IMR-90 (cell line): ENCODE measurements around the gene PISD. TPM values are rescaled to one million over a fixed set of nuclear protein-coding genes. Genes with fewer than 3 reads are reported as not detected.
A peak's percentile ranks its signal among the peaks of the same experiment; 100 is the strongest.

Experiments
- ATAC-seq: fragments of 200-7000 bp; cut with Tn5 transposase; 2 replicates; pipeline ENCODE4 v1.9.1; 2020; ENCODE audit warnings: low read depth, mild to moderate bottlenecking, moderate library complexity
- BruUV-seq: library from RNA; stranded (reverse); fragments of 400-500 nt; replicated peaks from 2 replicates; lab custom pipeline; 2021; lab: Mats Ljungman, UMichigan
- CTCF ChIA-PET: fragments of 300-600 bp; formaldehyde crosslinking; extraction: SDS; loops from one replicate; lab custom pipeline; 2021; ENCODE audit warnings: antibody characterized with exemption; lab: Yijun Ruan, JAX
- POLR2A ChIA-PET: fragments of 300-600 bp; sonication (Branson Sonifier 250); formaldehyde crosslinking; loops from one replicate; lab custom pipeline; 2022; ENCODE audit warnings: antibody characterized with exemption; ENCODE audit not compliant: unreplicated experiment; lab: Charles Lee
- DNase-seq: peaks from one replicate; pipeline ENCODE4 v3.0.0; 2013
- H2AFZ ChIP-seq: replicated peaks from 2 replicates; pipeline ENCODE3; 2013; ENCODE audit warnings: low read length, mild to moderate bottlenecking; ENCODE audit not compliant: poor library complexity
- H2AK5ac ChIP-seq: 2 replicates; pipeline ENCODE4 v1.6.1; 2013; ENCODE audit warnings: low read depth, low read length, inconsistent platforms
- H2AK9ac ChIP-seq: replicated peaks from 2 replicates; pipeline ENCODE3; 2013; ENCODE audit warnings: mild to moderate bottlenecking, low read depth, low read length, moderate library complexity; ENCODE audit not compliant: poor library complexity
- H2BK120ac ChIP-seq: 2 replicates; pipeline ENCODE4 v1.6.1; 2013; ENCODE audit warnings: low read depth, low read length, inconsistent platforms
- H2BK15ac ChIP-seq: 3 replicates; pipeline ENCODE4 v1.6.1; 2013; ENCODE audit warnings: low read depth, low read length, inconsistent platforms
- H2BK20ac ChIP-seq: 2 replicates; pipeline ENCODE4 v1.6.1; 2013; ENCODE audit warnings: low read depth, mild to moderate bottlenecking, inconsistent platforms, low read length, moderate library complexity
- H2BK5ac ChIP-seq: 2 replicates; pipeline ENCODE4 v1.6.1; 2013; ENCODE audit warnings: mild to moderate bottlenecking, low read depth, low read length, inconsistent platforms; ENCODE audit not compliant: poor library complexity, severe bottlenecking
- H3K14ac ChIP-seq: replicated peaks from 2 replicates; pipeline ENCODE4 v1.6.1; 2013; ENCODE audit warnings: low read depth, low read length, inconsistent platforms
- H3K18ac ChIP-seq: 2 replicates; pipeline ENCODE4 v1.6.1; 2013; ENCODE audit warnings: low read depth, low read length, control low read depth
- H3K23ac ChIP-seq: 2 replicates; pipeline ENCODE4 v1.6.1; 2013; ENCODE audit warnings: low read depth, low read length, inconsistent platforms
- H3K27ac ChIP-seq: 2 replicates; pipeline ENCODE4 v1.5.1; 2013; ENCODE audit warnings: mild to moderate bottlenecking, control low read depth, low read length; ENCODE audit not compliant: insufficient read depth
- H3K27me3 ChIP-seq: 2 replicates; pipeline ENCODE4 v1.6.1; 2013; ENCODE audit warnings: low read length; ENCODE audit not compliant: control insufficient read depth, insufficient read depth
- H3K36me3 ChIP-seq: 2 replicates; pipeline ENCODE4 v1.6.1; 2013; ENCODE audit warnings: low read length, mixed read lengths; ENCODE audit not compliant: control insufficient read depth, insufficient read depth
- H3K4ac ChIP-seq: 2 replicates; pipeline ENCODE4 v1.6.1; 2013; ENCODE audit warnings: low read depth, low read length, inconsistent platforms
- H3K4me1 ChIP-seq: 2 replicates; pipeline ENCODE4 v1.6.1; 2013; ENCODE audit warnings: low read length, mixed read lengths; ENCODE audit not compliant: control insufficient read depth, insufficient read depth
- H3K4me2 ChIP-seq: 2 replicates; pipeline ENCODE4 v1.6.1; 2013; ENCODE audit warnings: low read depth, mild to moderate bottlenecking, control low read depth, low read length, moderate library complexity
- H3K4me3 ChIP-seq: 2 replicates; pipeline ENCODE4 v1.5.1; 2013; ENCODE audit warnings: low read depth, mild to moderate bottlenecking, control low read depth, low read length, moderate library complexity; ENCODE audit not compliant: insufficient read depth
- H3K56ac ChIP-seq: 2 replicates; pipeline ENCODE4 v1.6.1; 2013; ENCODE audit warnings: low read length, inconsistent platforms; ENCODE audit not compliant: insufficient read depth; ENCODE audit errors: extremely low read depth
- H3K79me1 ChIP-seq, 2 experiments: 2 replicates each; pipeline ENCODE4 v1.6.1; 2013; ENCODE audit warnings: low read length in 2 of 2, inconsistent platforms in 1 of 2, low read depth in 1 of 2
- H3K9ac ChIP-seq: 2 replicates; pipeline ENCODE4 v1.6.1; 2013; ENCODE audit warnings: low read depth, low read length, control low read depth
- H3K9me1 ChIP-seq: 2 replicates; pipeline ENCODE4 v1.6.1; 2013; ENCODE audit warnings: low read length, inconsistent platforms; ENCODE audit not compliant: insufficient read depth
- H3K9me3 ChIP-seq: 2 replicates; pipeline ENCODE4 v1.6.1; 2013; ENCODE audit warnings: low read length; ENCODE audit not compliant: control insufficient read depth, insufficient read depth
- H4K20me1 ChIP-seq: 2 replicates; pipeline ENCODE4 v1.6.1; 2013; ENCODE audit warnings: low read length, inconsistent platforms; ENCODE audit not compliant: insufficient read depth
- H4K5ac ChIP-seq: 2 replicates; pipeline ENCODE4 v1.6.1; 2013; ENCODE audit warnings: mild to moderate bottlenecking, low read depth, low read length, control low read depth
- H4K8ac ChIP-seq, 2 experiments: 2 replicates each; pipeline ENCODE4 v1.6.1; 2013; ENCODE audit warnings: low read depth in 2 of 2, low read length in 2 of 2, control low read depth in 1 of 2, inconsistent platforms in 1 of 2
- H4K91ac ChIP-seq: 2 replicates; pipeline ENCODE4 v1.6.1; 2013; ENCODE audit warnings: low read depth, low read length, inconsistent platforms; ENCODE audit not compliant: insufficient read depth
- MAZ ChIP-seq: IDR thresholded peaks from 2 replicates; pipeline ENCODE4 v1.6.1; 2012; ENCODE audit warnings: low read depth, mild to moderate bottlenecking, low read length, improper control_type of control experiment, moderate library complexity, borderline replicate concordance
- POLR2A ChIP-seq: IDR thresholded peaks from 2 replicates; pipeline ENCODE4 v1.6.1; 2012; ENCODE audit warnings: mild to moderate bottlenecking, low read depth, low read length
- RAD21 ChIP-seq: IDR thresholded peaks from 2 replicates; pipeline ENCODE4 v1.6.1; 2012; ENCODE audit warnings: low read length, improper control_type of control experiment
- SMC3 ChIP-seq: fragments of 150-350 bp; IDR thresholded peaks from 2 replicates; pipeline ENCODE4 v1.6.1; 2016; ENCODE audit warnings: low read depth, mild to moderate bottlenecking, antibody characterized with exemption, low read length, moderate library complexity
- WGBS, 2 experiments: methylation state at CpG; one replicate each; pipeline versions ENCODE4 v1.1.5 to v1.1.7; 2013; ENCODE audit warnings: missing lambda C conversion rate in 2 of 2; ENCODE audit not compliant: insufficient read length in 1 of 2; ENCODE audit errors: extremely low coverage in 2 of 2; 5-methylcytosine and 5-hydroxymethylcytosine counted together
- dilution Hi-C: fragments of 300-500 bp; cut with HindIII; formaldehyde crosslinking; loops from one replicate; pipeline ENCODE4 v1.14.3; 2018; ENCODE audit warnings: low sequenced_read_pairs; ENCODE audit not compliant: unreplicated experiment
- in situ Hi-C: fragments of 300-500 bp; cut with MboI; formaldehyde crosslinking; loops from 3 replicates; pipeline ENCODE4 v1.14.3; 2019; ENCODE audit warnings: low sequenced_read_pairs, inconsistent platforms, mixed read lengths
- intact Hi-C: fragments of 100-400 bp; cut with micrococcal nuclease; formaldehyde crosslinking; loops from 2 replicates; pipeline ENCODE4 v1.10.0; 2022
- polyA plus RNA-seq, 3 experiments: library from polyadenylated mRNA; depleted of rRNA; stranded (reverse); fragments of >200 nt; gene quantifications; 2 replicates each; pipeline ENCODE4 v1.2.3, GENCODE V29; 2012; ENCODE audit warnings: low replicate concordance in 1 of 3
- total RNA-seq: library from RNA; depleted of rRNA; stranded (reverse); fragments of >200 nt; gene quantifications from 2 replicates; pipeline ENCODE4 v1.2.3, GENCODE V29; 2012
- TF ChIP-seq, protein P1 (sequence below): fragments of 150-350 bp; IDR thresholded peaks from 2 replicates; pipeline ENCODE4 v1.6.1; 2016; ENCODE audit warnings: low read depth, mild to moderate bottlenecking, low read length, moderate library complexity, borderline replicate concordance

Gene PISD
- total and polyA plus RNA-seq, 2 of the 4 experiments (the other 2 are of a cell fraction), result 34.1 to 48.8 TPM

GRCh38 chr22:31659246-31659645 lies 2.8 kb downstream of the PISD start:
- Histone ChIP-seq H3K9me1 (peaks cover 6% of the 10 kb centered on the region; the same call in 1 of the 2 replicates), H3K9me3 (no peaks in the 10 kb centered on the region), H4K91ac (no peak overlapping the region), H4K5ac (no peak overlapping the region), H3K79me1 (peaks cover 27 to 54% of the 10 kb centered on the region in 2 experiments), H3K4me2 (no peak overlapping the region), H2AFZ (no peak overlapping the region), H3K14ac (no peak overlapping the region), H3K27me3 (no peaks in the 10 kb centered on the region), H4K20me1 (no peaks in the 10 kb centered on the region), H4K8ac (no peak overlapping the region), H2BK15ac (no peak overlapping the region), H3K23ac (no peak overlapping the region), H2BK5ac (no peak overlapping the region), H3K4ac (no peak overlapping the region; the same call in 1 of the 2 replicates), H3K18ac (no peak overlapping the region), H3K4me1 (peaks cover 3% of the 10 kb centered on the region), H2AK5ac (no peak overlapping the region), H3K27ac (no peak overlapping the region), H2AK9ac (no peak overlapping the region), H2BK120ac (0 out of 2 replicates have a peak overlapping the region, but pooled peaks have one; percentile 1), H3K36me3 (no peaks in the 10 kb centered on the region), H2BK20ac (no peak overlapping the region), H3K9ac (no peak overlapping the region), H3K4me3 (no peak overlapping the region), H3K56ac (no peak overlapping the region)
- BruUV-seq, result no TSS peak
- intact Hi-C loops, result no loop called here
- TF ChIP-seq MAZ (no peak), SMC3 (no peak), RAD21 (no peak), POLR2A (no peak)
- TF ChIP-seq, protein P1, sequence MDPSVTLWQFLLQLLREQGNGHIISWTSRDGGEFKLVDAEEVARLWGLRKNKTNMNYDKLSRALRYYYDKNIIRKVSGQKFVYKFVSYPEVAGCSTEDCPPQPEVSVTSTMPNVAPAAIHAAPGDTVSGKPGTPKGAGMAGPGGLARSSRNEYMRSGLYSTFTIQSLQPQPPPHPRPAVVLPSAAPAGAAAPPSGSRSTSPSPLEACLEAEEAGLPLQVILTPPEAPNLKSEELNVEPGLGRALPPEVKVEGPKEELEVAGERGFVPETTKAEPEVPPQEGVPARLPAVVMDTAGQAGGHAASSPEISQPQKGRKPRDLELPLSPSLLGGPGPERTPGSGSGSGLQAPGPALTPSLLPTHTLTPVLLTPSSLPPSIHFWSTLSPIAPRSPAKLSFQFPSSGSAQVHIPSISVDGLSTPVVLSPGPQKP, result no peak
- ChIA-PET CTCF (no interaction called here), POLR2A (interaction anchor here (0.6 kb wide), 1 partner anchor 254 kb away, joined by 6 read pairs; no protein-coding TSS in a partner anchor)
- no CpG with 5 or more reads among the region's 7 CpGs for WGBS, 2 experiments
- DNase-seq (no peak), ATAC-seq (no peak)
- dilution Hi-C loops, result no loop called here
- in situ Hi-C loops, result no loop called here
